ENCODE results near the gene ZBTB32.

GRCh38 chr19:35755131-35755549 lies 50.8 kb downstream of the ZBTB32 start:
- TF ChIP-seq CTCF (IDR thresholded peaks at IDR 0.05): no peak
- TF ChIP-seq POLR2A (IDR thresholded peaks at IDR 0.05): no peak

Measured in uterus (tissue), 2 donors.